Tibial artery (tissue), 4 donors: ENCODE results near the gene ZFYVE21.

Experiments
- DNase-seq, 2 donors: peaks; one replicate each; pipeline ENCODE4 v3.0.0-alpha.2; 2019
- H3K27ac ChIP-seq, 2 donors: fragments of 200-600 bp; sonication (generic) in 1 of 2; 1 replicate in 1 of 2; 2 replicates in 1 of 2; pipeline ENCODE4 v1.5.1; 2018 to 2019; ENCODE audit warnings: mild to moderate bottlenecking in 1 of 2
- H3K27me3 ChIP-seq, 2 donors: fragments of 200-600 bp; sonication (generic) in 1 of 2; one replicate each; pipeline versions ENCODE4 v1.5.1 to v1.6.0; 2016 to 2019
- H3K36me3 ChIP-seq, 3 donors: fragments of 200-600 bp; sonication (generic) in 2 of 3; one replicate each; pipeline ENCODE4 v1.5.1; 2016 to 2019; ENCODE audit warnings: mild to moderate bottlenecking in 2 of 3
- H3K4me1 ChIP-seq, 4 donors: fragments of 200-600 bp; sonication (generic) in 2 of 4; 1 replicate in 3 of 4; 2 replicates in 1 of 4; pipeline ENCODE4 v1.5.1; 2016 to 2019
- H3K4me3 ChIP-seq, 2 donors: fragments of 200-600 bp; sonication (generic) in 1 of 2; 1 replicate in 1 of 2; 2 replicates in 1 of 2; pipeline ENCODE4 v1.5.1; 2018 to 2019; ENCODE audit warnings: mild to moderate bottlenecking in 2 of 2
- H3K9me3 ChIP-seq, 3 donors: fragments of 200-600 bp; sonication (generic) in 1 of 3; one replicate each; pipeline ENCODE4 v1.5.1; 2016 to 2019
- intact Hi-C: fragments of 100-400 bp; cut with DNase I; formaldehyde crosslinking; loops from one replicate; pipeline ENCODE4 v1.15.0; 2023; ENCODE audit warnings: low total_unique reads
- TF ChIP-seq, protein P1 (sequence below), 2 experiments: fragments of 200-600 bp in 1 of 2; fragments of 450-650 bp in 1 of 2; IDR thresholded peaks; one replicate each; pipeline ENCODE4 v1.5.1; 2017 to 2019; ENCODE audit warnings: antibody characterized with exemption in 2 of 2, mild to moderate bottlenecking in 1 of 2, moderate library complexity in 1 of 2

The ZFYVE21 gene

DNA sequence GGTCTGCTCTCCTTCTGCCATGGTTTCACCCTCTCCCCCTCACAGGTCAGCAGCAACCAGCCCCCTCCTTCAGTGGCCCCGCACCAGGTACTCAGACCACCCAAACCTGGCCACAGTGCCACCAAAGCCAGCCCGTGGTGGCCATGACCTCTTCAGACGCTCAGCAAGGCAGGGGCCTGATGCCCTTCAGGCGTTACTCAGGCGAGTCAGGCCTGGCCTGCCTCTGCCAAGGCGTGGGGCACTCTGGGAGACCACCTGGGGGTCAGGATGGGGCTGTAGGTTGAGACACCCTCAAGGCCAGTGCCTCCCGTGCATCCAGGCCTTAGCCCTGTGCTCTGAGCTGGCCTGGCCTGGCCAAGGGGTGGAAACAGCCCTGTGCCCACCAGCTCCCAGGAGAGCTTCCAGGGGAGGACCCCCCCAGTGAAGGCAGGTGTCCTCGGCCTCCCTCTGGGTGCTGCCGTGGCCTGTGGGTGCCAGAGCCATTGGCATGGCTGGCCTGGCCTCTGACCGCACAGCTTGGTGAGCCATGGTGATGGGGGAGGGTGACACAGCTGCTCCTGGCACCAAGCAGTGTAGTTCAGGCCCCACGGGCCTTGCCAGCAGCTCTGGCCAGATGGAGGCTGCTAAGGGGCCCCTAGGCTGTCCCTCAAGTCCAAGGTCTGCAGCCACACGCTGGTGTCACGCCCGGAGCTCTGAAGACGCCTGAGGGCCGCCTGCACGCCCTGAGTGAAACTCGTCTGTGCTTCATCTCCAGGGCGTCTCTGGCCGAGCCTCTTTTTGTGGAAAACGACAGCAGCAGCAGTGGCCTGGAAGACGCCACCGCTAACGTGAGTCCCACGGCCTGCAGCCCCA, 15.5 kb upstream of the ZFYVE21 start:
- Histone ChIP-seq H3K4me3 (no peak overlapping the region), H3K4me1 (peaks cover 10 to 48% (median 35%) of the 10 kb centered on the region in 4 donors), H3K27me3 (no peaks in the 10 kb centered on the region), H3K27ac (peak overlapping the region; percentile 29 to 70), H3K36me3 (peaks cover 40 to 80% (median 73%) of the 10 kb centered on the region in 3 donors), H3K9me3 (no peaks in the 10 kb centered on the region)
- peak in 1 of 2 donors; percentile 63 for DNase-seq
- TF ChIP-seq, protein P1, sequence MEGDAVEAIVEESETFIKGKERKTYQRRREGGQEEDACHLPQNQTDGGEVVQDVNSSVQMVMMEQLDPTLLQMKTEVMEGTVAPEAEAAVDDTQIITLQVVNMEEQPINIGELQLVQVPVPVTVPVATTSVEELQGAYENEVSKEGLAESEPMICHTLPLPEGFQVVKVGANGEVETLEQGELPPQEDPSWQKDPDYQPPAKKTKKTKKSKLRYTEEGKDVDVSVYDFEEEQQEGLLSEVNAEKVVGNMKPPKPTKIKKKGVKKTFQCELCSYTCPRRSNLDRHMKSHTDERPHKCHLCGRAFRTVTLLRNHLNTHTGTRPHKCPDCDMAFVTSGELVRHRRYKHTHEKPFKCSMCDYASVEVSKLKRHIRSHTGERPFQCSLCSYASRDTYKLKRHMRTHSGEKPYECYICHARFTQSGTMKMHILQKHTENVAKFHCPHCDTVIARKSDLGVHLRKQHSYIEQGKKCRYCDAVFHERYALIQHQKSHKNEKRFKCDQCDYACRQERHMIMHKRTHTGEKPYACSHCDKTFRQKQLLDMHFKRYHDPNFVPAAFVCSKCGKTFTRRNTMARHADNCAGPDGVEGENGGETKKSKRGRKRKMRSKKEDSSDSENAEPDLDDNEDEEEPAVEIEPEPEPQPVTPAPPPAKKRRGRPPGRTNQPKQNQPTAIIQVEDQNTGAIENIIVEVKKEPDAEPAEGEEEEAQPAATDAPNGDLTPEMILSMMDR (IDR thresholded peaks at IDR 0.05) = no peak
- intact Hi-C loops = no loop called here

DNA sequence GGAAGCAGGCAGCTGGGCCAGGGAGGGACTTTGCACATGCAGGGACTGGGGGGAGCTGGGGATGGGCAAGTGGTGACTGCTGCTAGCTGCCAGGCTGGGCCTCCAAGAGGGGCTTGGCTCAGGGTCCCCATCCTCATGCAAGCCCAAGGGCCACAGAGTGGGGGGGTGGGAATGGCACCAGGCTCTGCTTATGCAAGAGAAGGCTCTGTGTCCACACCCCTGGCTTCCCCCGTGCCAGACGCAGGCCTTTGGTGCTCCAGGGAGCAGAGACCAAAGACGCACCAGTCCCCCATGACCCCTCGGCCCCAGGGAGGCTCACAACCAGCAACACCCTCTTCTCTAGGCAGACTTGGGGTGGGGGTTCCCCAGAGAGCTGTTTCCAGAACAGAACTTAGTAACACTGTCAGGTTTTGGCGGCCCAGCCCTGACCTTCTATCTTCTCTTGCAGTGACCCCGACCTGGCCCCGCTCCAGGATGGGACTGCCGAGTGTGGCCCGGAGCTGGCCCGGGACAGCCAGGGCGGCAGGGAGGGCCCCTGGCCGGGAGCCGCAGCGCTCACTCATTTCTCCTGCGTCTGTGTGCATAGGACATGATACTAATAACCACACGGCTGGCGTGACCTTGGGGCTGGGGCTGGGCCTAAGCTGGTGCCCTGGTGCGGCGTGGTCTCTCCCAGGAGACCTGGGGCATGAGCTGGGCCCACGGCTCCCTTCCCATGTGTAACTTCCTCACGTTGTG, 14.7 kb upstream of the ZFYVE21 start:
- H3K27ac ChIP-seq = no peak overlapping the region
- no peak for DNase-seq
- intact Hi-C loops = no loop called here
- H3K36me3 ChIP-seq = peaks cover 40 to 88% (median 78%) of the 10 kb centered on the region in 3 donors
- H3K4me3 ChIP-seq = no peak overlapping the region
- TF ChIP-seq, protein P1 (IDR thresholded peaks at IDR 0.05) = no peak
- no peaks in the 10 kb centered on the region for H3K9me3 ChIP-seq
- H3K4me1 ChIP-seq = peaks cover 10 to 42% (median 29%) of the 10 kb centered on the region in 4 donors
- no peaks in the 10 kb centered on the region for H3K27me3 ChIP-seq

DNA sequence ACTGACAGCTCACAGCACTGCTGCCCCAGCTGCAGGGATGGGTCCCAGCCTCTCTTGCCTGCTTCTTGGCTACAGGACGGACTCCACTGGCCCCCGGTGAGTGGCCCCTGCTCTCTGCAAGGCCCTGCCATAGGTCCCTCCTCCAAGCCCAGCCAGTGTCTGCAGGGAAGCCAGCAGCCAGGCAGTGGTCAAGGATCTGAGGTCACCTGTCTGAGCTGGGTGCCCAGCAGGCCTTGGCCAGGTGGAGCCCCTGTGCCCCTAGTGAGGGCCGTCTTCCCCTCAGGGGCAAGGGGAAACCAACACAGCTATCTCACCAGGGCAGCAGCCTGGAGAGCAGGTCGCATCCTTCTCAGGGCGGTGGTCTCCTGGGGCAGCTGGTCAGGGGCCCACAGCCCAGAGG, 13.5 kb upstream of the ZFYVE21 start:
- DNase-seq = no peak
- Histone ChIP-seq H3K4me1 (peaks cover 5 to 33% (median 17%) of the 10 kb centered on the region in 4 donors), H3K36me3 (peaks cover 40 to 100% (median 89%) of the 10 kb centered on the region in 3 donors), H3K9me3 (no peaks in the 10 kb centered on the region), H3K4me3 (no peak overlapping the region), H3K27ac (no peak overlapping the region), H3K27me3 (no peaks in the 10 kb centered on the region)
- intact Hi-C loops = no loop called here
- TF ChIP-seq, protein P1 (IDR thresholded peaks at IDR 0.05) = no peak

DNA sequence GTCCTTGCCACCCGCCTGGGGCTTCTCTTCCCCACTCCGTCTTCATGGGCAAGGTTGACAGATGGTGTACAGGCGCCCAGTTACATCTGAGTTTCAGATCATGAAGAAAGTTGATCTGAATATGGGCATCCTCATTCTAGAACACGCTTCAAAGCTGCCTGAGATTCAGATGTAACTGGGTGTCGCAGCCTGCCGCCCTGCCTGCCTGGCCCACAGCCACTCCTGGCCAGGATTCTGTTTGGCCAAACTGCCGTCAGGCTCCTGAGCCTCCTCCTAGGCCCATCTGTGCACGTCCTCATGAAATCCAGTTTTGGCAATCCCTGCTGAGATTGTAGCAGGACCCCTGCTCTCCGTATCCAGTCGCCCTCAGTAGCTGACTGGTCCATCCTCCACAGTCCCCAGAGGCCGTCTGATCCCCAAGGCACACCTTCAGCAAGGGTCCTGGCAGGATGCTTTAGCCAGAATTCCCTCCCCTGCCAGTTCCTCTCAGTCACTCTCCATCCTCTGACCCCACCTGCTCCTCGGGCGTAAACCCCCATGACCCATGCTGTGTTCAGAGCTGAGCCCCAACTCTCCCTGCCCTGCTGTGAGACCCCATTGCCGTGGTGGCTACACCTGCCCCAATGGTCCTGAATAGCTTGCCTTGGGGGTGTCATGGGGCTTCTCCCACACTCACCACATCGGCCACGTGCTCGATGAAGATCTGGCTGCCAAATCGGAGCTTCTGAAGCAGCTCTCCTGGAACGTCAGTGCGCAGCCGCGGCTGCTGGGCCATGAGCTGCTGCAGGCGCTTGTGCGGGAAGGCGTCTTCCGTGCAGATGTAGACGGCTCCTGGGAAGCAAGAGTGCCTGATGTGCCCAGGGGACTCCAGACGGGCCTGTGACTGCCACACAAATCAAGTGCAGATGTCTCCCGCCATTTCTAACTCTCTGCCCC, 12.8 kb upstream of the ZFYVE21 start:
- no peak for DNase-seq
- TF ChIP-seq, protein P1 (IDR thresholded peaks at IDR 0.05) = no peak
- intact Hi-C loops = no loop called here
- Histone ChIP-seq H3K27me3 (no peaks in the 10 kb centered on the region), H3K4me1 (peaks cover 0 to 33% (median 11%) of the 10 kb centered on the region in 4 donors), H3K36me3 (peaks cover 40 to 100% (median 89%) of the 10 kb centered on the region in 3 donors), H3K4me3 (no peak overlapping the region), H3K27ac (no peak overlapping the region), H3K9me3 (no peaks in the 10 kb centered on the region)
